HepG2 (cell line): Measurements from ENCODE around the gene RIPOR3. TPM values are rescaled to one million over a fixed set of nuclear protein-coding genes. Genes with fewer than 3 reads are reported as not detected.
A peak's percentile ranks its signal among the peaks of the same experiment; 100 is the strongest.

Experiments
- ATF6 ChIP-seq: sonication (generic); formaldehyde crosslinking; conservative IDR thresholded peaks from 2 replicates; pipeline ENCODE4 v1.4.0; 2020; ENCODE audit warnings: missing genetic modification reagents
- BCL6 ChIP-seq: IDR thresholded peaks from 2 replicates; pipeline ENCODE4 v1.6.1; 2016; ENCODE audit warnings: missing genetic modification reagents, missing compliant biosample characterization
- FOXK2 ChIP-seq: fragments of 450-650 bp; IDR thresholded peaks from 2 replicates; pipeline ENCODE4 v1.6.1; 2016
- HOMEZ ChIP-seq: IDR thresholded peaks from 2 replicates; pipeline ENCODE4 v1.6.1; 2016; ENCODE audit warnings: low read depth
- KMT2A ChIP-seq: sonication (generic); formaldehyde crosslinking; IDR thresholded peaks from 2 replicates; pipeline ENCODE4 v1.4.0; 2020; ENCODE audit warnings: missing genetic modification reagents
- MIXL1 ChIP-seq: IDR thresholded peaks from 2 replicates; pipeline ENCODE4 v1.6.1; 2016
- MYC ChIP-seq: sonication (generic); formaldehyde crosslinking; IDR thresholded peaks from 2 replicates; pipeline ENCODE4 v1.9.0; 2021; ENCODE audit warnings: missing genetic modification reagents, borderline replicate concordance
- NFRKB ChIP-seq: fragments of 450-650 bp; IDR thresholded peaks from 2 replicates; pipeline ENCODE4 v1.6.1; 2017
- PREB ChIP-seq: sonication (generic); formaldehyde crosslinking; IDR thresholded peaks from 2 replicates; pipeline ENCODE4 v1.4.0; 2020; ENCODE audit warnings: missing genetic modification reagents
- RFXANK ChIP-seq: IDR thresholded peaks from 2 replicates; pipeline ENCODE4 v1.6.1; 2016
- RFXAP ChIP-seq: sonication (generic); formaldehyde crosslinking; IDR thresholded peaks from 2 replicates; pipeline ENCODE4 v1.4.0; 2020; ENCODE audit warnings: missing genetic modification reagents, borderline replicate concordance
- SAP130 ChIP-seq: IDR thresholded peaks from 2 replicates; pipeline ENCODE4 v1.6.1; 2016; ENCODE audit warnings: low read depth
- SP140L ChIP-seq: sonication (generic); formaldehyde crosslinking; IDR thresholded peaks from 2 replicates; pipeline ENCODE4 v1.4.0; 2020; ENCODE audit warnings: missing genetic modification reagents, borderline replicate concordance
- STAT5B ChIP-seq: sonication (generic); formaldehyde crosslinking; IDR thresholded peaks from 2 replicates; pipeline ENCODE4 v1.4.0; 2020; ENCODE audit warnings: missing genetic modification reagents
- THAP7 ChIP-seq: sonication (generic); formaldehyde crosslinking; IDR thresholded peaks from 2 replicates; pipeline ENCODE4 v1.8.1; 2023; ENCODE audit warnings: mild to moderate bottlenecking, missing genetic modification reagents
- ZFP91 ChIP-seq: sonication (generic); formaldehyde crosslinking; IDR thresholded peaks from 2 replicates; pipeline ENCODE4 v1.9.0; 2022; ENCODE audit warnings: missing genetic modification reagents, mild to moderate bottlenecking, borderline replicate concordance
- ZMYM2 ChIP-seq: sonication (generic); formaldehyde crosslinking; IDR thresholded peaks from 2 replicates; pipeline ENCODE4 v1.8.0; 2022; ENCODE audit warnings: mild to moderate bottlenecking, missing genetic modification reagents
- ZNF253 ChIP-seq: sonication (generic); formaldehyde crosslinking; IDR thresholded peaks from 2 replicates; pipeline ENCODE4 v1.8.0; 2022; ENCODE audit warnings: mild to moderate bottlenecking, missing genetic modification reagents, borderline replicate concordance
- ZNF333 ChIP-seq: sonication (generic); formaldehyde crosslinking; IDR thresholded peaks from 2 replicates; pipeline ENCODE4 v1.4.0; 2020; ENCODE audit warnings: mild to moderate bottlenecking, missing genetic modification reagents, borderline replicate concordance
- ZNF414 ChIP-seq: sonication (generic); formaldehyde crosslinking; IDR thresholded peaks from 2 replicates; pipeline ENCODE4 v1.5.0; 2020; ENCODE audit warnings: missing genetic modification reagents
- ZNF597 ChIP-seq: sonication (generic); formaldehyde crosslinking; IDR thresholded peaks from 2 replicates; pipeline ENCODE4 v1.5.0; 2020; ENCODE audit warnings: missing genetic modification reagents
- ZNF720 ChIP-seq: sonication (generic); formaldehyde crosslinking; IDR thresholded peaks from 2 replicates; pipeline ENCODE4 v1.4.0; 2020; ENCODE audit warnings: missing genetic modification reagents
- ZNF788 ChIP-seq: sonication (generic); formaldehyde crosslinking; IDR thresholded peaks from 2 replicates; pipeline ENCODE4 v1.5.0; 2020; ENCODE audit warnings: mild to moderate bottlenecking, missing genetic modification reagents, borderline replicate concordance
- ZNF878 ChIP-seq: sonication (generic); formaldehyde crosslinking; IDR thresholded peaks from 2 replicates; pipeline ENCODE4 v1.8.1; 2023; ENCODE audit warnings: mild to moderate bottlenecking, missing genetic modification reagents, moderate library complexity
- polyA plus RNA-seq, 8 experiments: library from polyadenylated mRNA; depleted of rRNA in 3 of 8; stranded (reverse) in 7 of 8; unstranded in 1 of 8; fragments of >200 nt; fragmentation: Illumina TruSeq in 4 of 8; extraction: Trizol in 4 of 8; gene quantifications; 2 replicates each; pipeline versions ENCODE4 v1.2.1 to v1.2.3, GENCODE V29; 2011 to 2016; ENCODE audit warnings: low read depth in 4 of 8, missing spikeins in 1 of 8, mixed read lengths in 1 of 8; ENCODE audit not compliant: insufficient read depth in 1 of 8
- total RNA-seq, 5 experiments: library from RNA; depleted of rRNA; stranded (reverse); fragments of >200 nt; fragmentation: Illumina TruSeq; extraction: Trizol; gene quantifications; 2 replicates each; pipeline ENCODE4 v1.2.3, GENCODE V29; 2016; ENCODE audit warnings: low read depth in 1 of 5

Gene RIPOR3
- total and polyA plus RNA-seq, 2 of the 13 experiments (the other 11 are each of a cell fraction or from before 2014, with no cell fraction given), result 0.18 TPM; not detected in 1

- no peak; the same call in 1 of the 2 replicates for TF ChIP-seq ZFP91 (CRISPR knock-in tag)
- no peak for TF ChIP-seq ATF6 (CRISPR knock-in tag)
- peak; percentile 31; the same call in 1 of the 2 replicates for TF ChIP-seq SAP130 (CRISPR knock-in tag)
- no peak for TF ChIP-seq ZNF720
- no peak for TF ChIP-seq FOXK2
- no peak for TF ChIP-seq ZNF253 (CRISPR knock-in tag)
- TF ChIP-seq NFRKB, result no peak
- TF ChIP-seq ZNF333 (CRISPR knock-in tag), result no peak
- TF ChIP-seq ZNF414 (CRISPR knock-in tag), result no peak
- no peak for TF ChIP-seq ZNF878 (CRISPR knock-in tag)
- no peak for TF ChIP-seq RFXAP (CRISPR knock-in tag)
- no peak for TF ChIP-seq ZNF788
- TF ChIP-seq SP140L (CRISPR knock-in tag), result no peak
- no peak for TF ChIP-seq RFXANK (CRISPR knock-in tag)
- TF ChIP-seq MIXL1 (CRISPR knock-in tag), result no peak
- TF ChIP-seq KMT2A, result no peak
- no peak for TF ChIP-seq MYC (CRISPR knock-in tag)
- no peak for TF ChIP-seq ZNF597
- TF ChIP-seq BCL6 (CRISPR knock-in tag), result no peak
- no peak for TF ChIP-seq ZMYM2 (CRISPR knock-in tag)
- TF ChIP-seq PREB (CRISPR knock-in tag), result no peak
- no peak for TF ChIP-seq HOMEZ (CRISPR knock-in tag)
- no peak for TF ChIP-seq STAT5B (CRISPR knock-in tag)
- no peak for TF ChIP-seq THAP7 (CRISPR knock-in tag)
These were observed 63.0 kb downstream of the RIPOR3 start (continued) for GRCh38 chr20:50628332-50628731.
